Hindlimb muscle (tissue), 1 donor: ENCODE results near the gene RLBP1. TPM values are rescaled to one million over a fixed set of nuclear protein-coding genes. Genes with fewer than 3 reads are reported as not detected.

Source experiments
- DNase-seq: peaks from one replicate; pipeline ENCODE4 v3.0.0-alpha.2; 2013
- polyA plus RNA-seq: library from polyadenylated mRNA; unstranded; fragments of 120-200 nt; gene quantifications from one replicate; pipeline ENCODE4 v1.2.1, GENCODE V29; 2013; ENCODE audit not compliant: insufficient read length

The RLBP1 gene
- polyA plus RNA-seq, 1 donor = 0.30 TPM

DNA sequence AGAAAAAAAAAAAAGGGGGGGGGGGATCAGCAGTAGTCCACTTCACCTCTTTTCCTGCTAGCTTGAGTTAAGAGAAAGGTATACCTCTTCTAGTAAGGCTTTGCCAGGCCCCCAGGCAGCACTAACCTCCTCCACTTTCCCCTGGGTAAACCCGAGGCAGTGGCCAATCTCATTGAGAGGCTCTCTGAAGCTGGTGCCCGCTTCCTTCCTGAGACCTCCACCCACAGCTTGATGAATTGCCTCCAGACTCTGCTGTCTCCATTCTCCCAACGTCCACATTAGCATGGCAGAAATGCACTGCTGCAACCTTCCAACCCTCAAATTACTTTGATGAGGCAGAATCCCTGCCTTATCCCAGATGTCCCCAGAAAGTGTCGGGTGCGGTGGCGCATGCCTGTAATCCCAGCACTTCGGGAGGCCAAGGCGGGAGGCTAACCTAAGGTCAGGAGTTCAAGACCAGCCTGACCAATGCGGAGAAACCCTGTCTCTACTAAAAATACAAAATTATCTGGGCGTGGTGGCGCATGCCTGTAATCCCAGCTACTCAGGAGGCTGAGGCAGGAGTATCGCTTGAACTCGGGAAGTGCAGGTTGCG lies 15.3 kb downstream of the RLBP1 start:
- no peak for DNase-seq

DNA sequence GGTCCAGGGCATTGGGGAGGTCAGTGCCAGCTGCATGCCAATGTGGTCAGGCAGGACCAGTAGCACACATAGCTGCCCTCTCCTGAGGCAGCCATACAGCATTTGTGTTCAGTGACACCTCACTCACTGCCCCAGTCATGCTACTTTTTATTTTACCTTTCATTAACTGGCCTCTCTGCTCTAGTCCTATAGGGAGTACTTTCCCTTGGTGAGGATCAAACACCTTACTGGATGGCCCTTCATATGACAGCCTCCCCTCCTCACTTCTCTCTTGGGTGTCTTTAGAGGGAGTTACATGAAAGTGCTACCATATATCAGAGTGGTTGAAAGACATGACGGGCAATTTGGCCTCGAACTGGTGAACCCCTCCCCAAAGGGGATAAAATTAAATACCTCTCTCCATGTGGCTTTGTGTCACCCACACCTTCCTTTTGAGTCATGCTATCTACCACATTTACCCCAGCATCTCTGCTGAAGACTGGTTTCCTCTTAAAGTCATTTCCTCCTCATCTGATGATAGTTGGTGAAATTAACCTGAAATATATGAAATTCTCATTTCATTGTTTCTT lies 17.6 kb downstream of the RLBP1 start:
- no peak for DNase-seq

DNA sequence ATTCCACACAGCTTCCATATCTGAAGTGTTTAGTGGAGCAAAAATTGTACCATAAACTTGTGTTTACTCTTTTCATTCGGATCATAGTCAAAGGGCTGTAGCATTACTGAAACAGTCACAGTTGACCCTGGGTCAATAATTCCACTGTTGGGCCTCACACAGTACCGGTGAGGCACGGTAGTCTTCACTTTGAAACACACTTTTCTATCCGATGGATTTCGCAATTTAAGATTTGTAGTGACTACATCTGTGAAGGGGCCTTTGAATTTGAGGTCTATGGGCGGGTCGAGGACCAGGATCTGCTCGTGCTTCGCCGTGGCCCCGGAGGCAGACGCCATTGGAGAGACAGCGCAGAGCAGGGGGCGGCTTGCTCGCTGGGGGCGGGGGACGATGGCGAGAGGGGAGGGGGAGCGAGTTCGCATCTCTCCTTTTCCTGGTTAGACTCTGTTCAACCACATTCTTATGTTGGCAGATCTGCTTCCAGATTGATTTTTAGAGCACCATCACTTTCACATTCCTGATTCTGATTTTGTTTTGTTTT lies 19.8 kb downstream of the RLBP1 start:
- no peak for DNase-seq

GRCh38 chr15:89200182-89200581 lies 21.2 kb downstream of the RLBP1 start:
- no peak for DNase-seq

- DNase-seq = peak; percentile 38
Observed at GRCh38 chr15:89199746-89200145, 21.6 kb downstream of the RLBP1 start.

- DNase-seq = no peak
Observed at GRCh38 chr15:89198934-89199333, 22.4 kb downstream of the RLBP1 start.

GRCh38 chr15:89198196-89198595 lies 23.2 kb downstream of the RLBP1 start:
- no peak for DNase-seq

GRCh38 chr15:89197503-89197971 lies 23.8 kb downstream of the RLBP1 start:
- DNase-seq = no peak

DNA sequence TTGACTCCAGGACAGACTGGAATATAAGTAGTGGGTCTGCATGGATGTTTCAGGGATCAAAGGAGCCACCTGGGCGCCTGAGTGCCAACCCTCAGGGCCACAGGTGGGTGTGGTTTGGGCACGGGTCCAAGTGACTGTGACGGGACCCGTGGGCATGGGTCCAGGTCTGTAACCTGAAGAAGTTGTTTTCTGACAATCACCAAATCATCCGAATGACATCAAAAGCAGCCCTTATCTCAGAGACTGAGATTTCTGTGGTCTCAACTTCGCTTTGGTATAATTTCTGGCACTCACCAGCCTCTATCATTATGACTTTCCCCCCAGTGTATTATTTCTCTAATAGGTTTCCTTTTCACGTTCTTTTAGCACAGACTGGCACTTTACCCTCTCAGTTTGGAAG lies 24.4 kb downstream of the RLBP1 start:
- DNase-seq = no peak

DNA sequence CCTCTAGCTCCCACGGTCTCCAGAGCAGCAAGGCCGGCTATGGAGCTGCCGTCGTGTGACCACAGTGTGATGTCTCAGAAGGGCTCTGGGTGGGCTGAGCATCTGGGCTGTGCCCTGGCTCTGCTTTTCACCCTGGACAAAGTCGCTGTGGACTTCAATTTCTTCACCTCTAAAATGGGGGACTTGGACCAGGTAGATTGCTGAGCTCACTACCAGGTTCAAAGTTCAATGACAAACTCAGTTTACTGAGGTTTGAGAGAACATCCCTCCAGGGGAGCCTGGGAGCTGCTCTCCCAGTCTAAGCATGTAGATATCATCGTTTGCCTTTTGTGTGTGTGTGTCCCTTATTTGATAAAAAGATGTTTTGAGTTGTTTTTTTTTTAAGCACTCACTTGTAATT lies 25.1 kb downstream of the RLBP1 start:
- DNase-seq = no peak

DNA sequence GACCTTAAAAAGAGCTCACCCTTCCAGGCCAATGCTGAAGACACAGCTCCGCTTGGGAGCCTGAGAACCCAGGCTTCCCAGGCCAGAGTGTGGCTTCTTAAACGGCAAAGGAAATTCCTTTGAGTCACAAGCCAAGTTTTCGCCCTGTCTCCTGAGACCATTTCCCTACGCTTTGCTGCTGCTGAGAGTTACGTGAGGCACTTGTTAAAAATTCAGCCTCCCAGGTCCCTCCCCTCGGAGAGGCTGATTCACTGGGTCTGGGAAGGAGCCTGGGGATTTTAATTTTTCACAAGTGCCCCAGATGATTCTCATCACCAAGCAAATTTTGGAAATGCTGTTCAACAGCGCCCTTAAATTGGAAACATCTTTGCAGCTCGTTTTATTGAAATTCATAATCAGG lies 25.5 kb downstream of the RLBP1 start:
- DNase-seq = no peak

DNA sequence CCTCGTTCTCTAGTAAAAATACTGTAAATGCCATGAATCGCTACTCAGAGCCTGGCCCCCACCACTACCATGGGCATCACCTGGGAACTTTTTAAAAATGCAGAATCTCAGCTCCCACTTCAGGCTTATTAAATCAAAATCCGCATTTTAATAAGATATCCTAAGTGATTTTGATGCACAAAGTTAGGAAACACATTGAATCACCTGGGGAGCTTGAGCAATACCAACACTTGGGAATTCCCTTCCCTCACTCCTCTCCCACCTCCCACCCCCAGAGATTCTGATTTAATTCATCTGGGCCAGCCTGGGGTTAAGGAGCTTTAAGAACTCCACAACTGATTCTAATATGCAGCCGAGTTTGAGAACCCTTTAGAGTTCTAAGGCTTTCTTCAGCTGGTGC lies 26.8 kb downstream of the RLBP1 start:
- no peak for DNase-seq

- no peak for DNase-seq
Observed at GRCh38 chr15:89192766-89193165, 28.6 kb downstream of the RLBP1 start.

- DNase-seq = no peak
Observed at GRCh38 chr15:89192136-89192535, 29.2 kb downstream of the RLBP1 start.

DNA sequence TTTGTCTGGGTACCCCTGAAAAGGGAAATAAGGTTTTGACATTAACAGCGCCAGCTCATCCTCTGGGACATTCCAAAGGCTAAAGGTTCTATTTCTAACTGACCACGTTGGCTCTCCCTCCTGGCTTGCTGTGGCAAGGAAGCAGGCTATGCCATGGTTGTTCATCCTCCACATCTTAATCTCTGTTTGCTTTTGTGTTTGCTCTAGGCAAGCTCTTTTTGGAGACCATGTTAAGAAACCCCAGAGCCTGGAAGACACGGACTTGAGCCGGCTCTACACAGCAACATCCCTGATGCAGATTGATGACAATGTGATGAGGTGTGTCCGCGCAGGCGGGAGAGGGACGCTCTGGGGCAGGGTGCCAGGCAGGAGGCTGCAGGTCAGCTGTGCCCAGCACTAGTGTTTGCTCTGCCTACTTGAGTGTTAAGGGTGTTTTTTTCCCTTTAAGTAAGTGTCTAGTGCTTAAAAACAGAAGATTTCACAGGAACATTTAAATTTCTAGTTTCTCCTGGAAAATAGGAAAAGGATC lies 33.3 kb downstream of the RLBP1 start:
- no peak for DNase-seq

DNA sequence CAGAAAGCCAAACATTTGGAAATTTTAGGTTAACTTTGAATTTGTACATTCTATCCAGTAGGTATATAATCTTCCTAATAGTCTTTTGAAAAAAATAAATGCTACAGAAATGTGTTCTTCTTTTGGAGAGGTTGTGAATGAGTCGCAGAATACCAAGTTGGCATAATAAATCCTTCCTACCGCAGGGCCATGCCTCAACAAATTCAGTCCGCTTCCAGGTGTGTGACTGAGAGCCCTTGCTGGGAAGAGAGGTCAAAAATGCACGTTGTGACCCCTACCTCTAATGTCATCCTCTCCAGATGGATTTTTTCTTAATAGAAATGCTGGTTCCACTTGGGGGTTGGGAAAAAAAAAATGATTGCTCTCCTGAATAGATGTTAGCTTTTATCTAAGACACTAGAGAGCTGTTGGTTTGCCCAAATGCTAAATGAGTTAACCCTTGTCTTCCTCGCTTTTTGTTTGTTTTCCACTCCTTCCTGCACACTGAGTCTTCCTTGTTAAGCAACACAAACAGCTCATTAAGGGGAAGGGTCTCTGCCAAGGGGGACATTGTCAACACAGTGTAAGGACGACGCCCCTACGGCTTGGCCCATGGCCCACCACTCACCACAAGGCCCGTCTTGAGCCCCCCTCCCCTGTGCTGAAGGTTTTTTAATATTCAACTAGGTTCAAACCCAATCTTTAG lies 33.9 kb downstream of the RLBP1 start:
- no peak for DNase-seq

- no peak for DNase-seq
Observed at GRCh38 chr15:89186803-89187202, 34.6 kb downstream of the RLBP1 start.

GRCh38 chr15:89184886-89185526 lies 36.4 kb downstream of the RLBP1 start:
- DNase-seq = no peak

- no peak for DNase-seq
Observed at GRCh38 chr15:89184357-89184756, 37.0 kb downstream of the RLBP1 start.

DNA sequence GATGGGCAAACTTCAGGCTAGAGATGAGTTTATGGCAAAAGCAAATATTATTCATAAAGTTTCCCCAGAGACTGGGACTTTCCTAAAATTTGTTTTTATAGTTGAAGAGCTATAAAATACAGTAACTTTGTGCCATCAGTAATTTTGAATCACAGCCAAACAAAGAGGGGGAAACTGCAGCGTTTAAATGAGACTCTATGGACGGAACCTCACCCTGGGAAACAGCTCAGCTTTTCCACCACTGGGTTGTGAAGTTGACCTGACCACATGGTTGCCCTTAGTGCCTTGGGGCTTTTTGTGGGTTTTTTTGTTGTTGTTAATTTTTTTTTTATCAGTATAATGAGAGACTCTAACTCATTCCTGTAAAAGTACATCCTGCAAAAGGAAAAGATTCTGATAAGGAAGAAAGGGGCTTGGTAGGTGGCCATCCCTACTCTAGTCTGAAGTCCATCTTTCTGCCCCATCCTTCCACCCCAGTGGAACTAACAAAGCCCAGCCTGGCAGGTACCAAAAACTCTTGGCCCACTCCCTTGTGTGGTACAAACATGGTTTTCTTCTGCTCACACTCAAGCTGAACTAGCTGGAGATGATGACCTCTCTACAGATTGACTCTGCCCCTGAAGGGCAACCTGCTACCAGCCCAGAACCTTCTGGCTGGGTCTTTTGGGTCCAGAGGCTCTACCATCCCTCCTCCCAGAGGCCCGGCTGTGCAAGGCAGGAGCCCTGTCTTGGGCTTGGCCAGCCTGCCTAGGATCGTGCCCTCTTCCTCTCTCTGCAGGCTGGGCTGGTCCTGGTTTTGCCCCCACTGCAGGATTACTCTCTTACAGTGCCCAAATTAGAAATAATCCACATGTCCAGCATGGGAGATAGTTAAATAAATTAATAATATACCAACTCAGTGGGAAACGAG lies 41.2 kb downstream of the RLBP1 start:
- DNase-seq = no peak

GRCh38 chr15:89178307-89178977 lies 42.9 kb downstream of the RLBP1 start:
- DNase-seq = no peak
